Heart left ventricle (tissue), 13 donors: Measurements from ENCODE around the gene GUCA2A.

Source experiments
- POLR2A ChIP-seq, 2 donors: fragments of 450-650 bp; IDR thresholded peaks; one replicate each; pipeline ENCODE4 v1.6.1; 2017; ENCODE audit warnings: antibody characterized with exemption in 2 of 2, mild to moderate bottlenecking in 2 of 2, moderate library complexity in 2 of 2
- TF ChIP-seq, protein P1 (sequence below), 12 donors: fragments of 200-600 bp; sonication (generic) in 4 of 12; IDR thresholded peaks; one replicate each; pipeline versions ENCODE4 v1.5.0 to v1.8.0; 2018 to 2022; ENCODE audit warnings: antibody characterized with exemption in 12 of 12, mild to moderate bottlenecking in 5 of 12
- donor health status: ischemic (EF 13 %, LVEDD 7.1; RV severe dilation, severe dysfunction).
- donor health status: DM: no; HTN: yes; CAD: no.
- donor health status: DM: no; HTN: no; CAD: no.
- donor health status: ischemic (EF 25% LVEDD 6.9; RV normal size, moderate dysfunction).
- donor health status: ischemic (EF 25% LVEDD 5.7; RV mildly dilated, moderate dysfunction).
- donor health status: ischemic (EF 35%, LVEDD 5.7; RV mildly dilated, moderate dysfunction).
- donor health status: nonischemic (EF 11% LVEDD 7.7; RV severe dilation, severe dysfunction).
- donor health status: DM: yes; HTN: yes; CAD: no.
- donor health status: PGD.
- donor health status: ischemic (EF 29% LVEDD 5.4; RV normal size, mild dysfunction).
- donor health status: nonischemic (EF 23%, LVEDD 6.1; RV moderate dilation, normal function).

DNA sequence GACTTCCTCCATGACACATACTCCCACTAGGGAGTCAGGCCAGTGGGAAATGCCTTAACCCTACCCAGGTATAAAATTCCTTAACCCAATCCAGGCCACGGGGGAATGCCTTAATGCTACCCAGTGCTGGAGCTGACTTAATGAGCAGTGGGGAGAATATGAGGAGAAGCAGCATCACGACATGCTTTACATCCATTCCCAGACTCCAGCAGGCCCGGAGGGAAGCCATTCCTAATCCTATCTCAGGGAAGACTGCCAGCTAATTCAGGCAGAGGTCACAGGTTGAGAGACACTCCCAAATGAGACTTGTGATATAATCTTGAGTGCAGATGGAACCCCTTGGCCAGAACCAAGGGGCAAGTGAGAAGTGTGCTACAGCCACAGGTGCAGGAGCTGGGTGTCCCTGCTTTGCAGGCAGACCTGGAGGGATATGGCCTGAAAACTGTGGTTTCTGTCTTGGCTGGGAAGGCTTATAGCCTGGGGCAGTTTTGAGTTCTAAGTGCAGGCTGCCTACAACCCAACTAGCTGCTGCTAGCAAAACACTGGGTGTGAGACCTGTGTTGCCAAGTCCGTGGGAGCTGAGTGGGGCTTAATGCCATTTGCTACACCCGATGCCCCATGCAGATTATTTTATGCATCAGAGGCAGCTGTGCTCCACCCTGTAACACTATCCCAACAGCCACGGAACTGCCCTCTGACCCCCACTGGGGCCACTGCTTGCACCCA, 45.1 kb upstream of the GUCA2A start:
- TF ChIP-seq POLR2A (IDR thresholded peaks at IDR 0.05) = no peak
- TF ChIP-seq, protein P1, sequence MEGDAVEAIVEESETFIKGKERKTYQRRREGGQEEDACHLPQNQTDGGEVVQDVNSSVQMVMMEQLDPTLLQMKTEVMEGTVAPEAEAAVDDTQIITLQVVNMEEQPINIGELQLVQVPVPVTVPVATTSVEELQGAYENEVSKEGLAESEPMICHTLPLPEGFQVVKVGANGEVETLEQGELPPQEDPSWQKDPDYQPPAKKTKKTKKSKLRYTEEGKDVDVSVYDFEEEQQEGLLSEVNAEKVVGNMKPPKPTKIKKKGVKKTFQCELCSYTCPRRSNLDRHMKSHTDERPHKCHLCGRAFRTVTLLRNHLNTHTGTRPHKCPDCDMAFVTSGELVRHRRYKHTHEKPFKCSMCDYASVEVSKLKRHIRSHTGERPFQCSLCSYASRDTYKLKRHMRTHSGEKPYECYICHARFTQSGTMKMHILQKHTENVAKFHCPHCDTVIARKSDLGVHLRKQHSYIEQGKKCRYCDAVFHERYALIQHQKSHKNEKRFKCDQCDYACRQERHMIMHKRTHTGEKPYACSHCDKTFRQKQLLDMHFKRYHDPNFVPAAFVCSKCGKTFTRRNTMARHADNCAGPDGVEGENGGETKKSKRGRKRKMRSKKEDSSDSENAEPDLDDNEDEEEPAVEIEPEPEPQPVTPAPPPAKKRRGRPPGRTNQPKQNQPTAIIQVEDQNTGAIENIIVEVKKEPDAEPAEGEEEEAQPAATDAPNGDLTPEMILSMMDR (IDR thresholded peaks at IDR 0.05) = no peak
